ENCODE results near the gene MTM1. TPM values are rescaled to one million over a fixed set of nuclear protein-coding genes. Genes with fewer than 3 reads are reported as not detected.

The MTM1 gene
- total RNA-seq, 1 donor from 2014 or later = 28.4 TPM

GRCh38 chrX:150529587-150529986 is 38.8 kb upstream of the MTM1 start:
- H3K9me3 ChIP-seq = no peaks in the 10 kb centered on the region
- DNase-seq = no peak
- no peak for ATAC-seq

GRCh38 chrX:150530821-150531220 is 37.6 kb upstream of the MTM1 start:
- ATAC-seq = no peak
- H3K27me3 ChIP-seq = no peaks in the 10 kb centered on the region
- no peak for TF ChIP-seq CTCF (IDR thresholded peaks at IDR 0.05)

More at GRCh38 chrX:150529587-150529986, 38.8 kb upstream of the MTM1 start:
- Histone ChIP-seq H3K4me1 (no peaks in the 10 kb centered on the region), H3K27ac (no peak overlapping the region), H3K4me3 (no peak overlapping the region), H3K36me3 (no peaks in the 10 kb centered on the region), H3K27me3 (no peaks in the 10 kb centered on the region)
- no peak for TF ChIP-seq CTCF (IDR thresholded peaks at IDR 0.05)
- intact Hi-C loops (cut with DNase I) = no loop called here

GRCh38 chrX:150531467-150531866 is 37.0 kb upstream of the MTM1 start:
- H3K4me3 ChIP-seq = no peak overlapping the region
- no peak for DNase-seq
- no peak overlapping the region for H3K27ac ChIP-seq
- no peaks in the 10 kb centered on the region for H3K9me3 ChIP-seq
- H3K27me3 ChIP-seq = no peaks in the 10 kb centered on the region
- H3K4me1 ChIP-seq = no peaks in the 10 kb centered on the region
- no peak for TF ChIP-seq CTCF (IDR thresholded peaks at IDR 0.05)
- intact Hi-C loops (cut with DNase I) = no loop called here
- ATAC-seq = no peak
- no peaks in the 10 kb centered on the region for H3K36me3 ChIP-seq

More at GRCh38 chrX:150530821-150531220, 37.6 kb upstream of the MTM1 start:
- H3K9me3 ChIP-seq = no peaks in the 10 kb centered on the region
- no peaks in the 10 kb centered on the region for H3K4me1 ChIP-seq
- intact Hi-C loops (cut with DNase I) = no loop called here
- no peak overlapping the region for H3K27ac ChIP-seq
- no peaks in the 10 kb centered on the region for H3K36me3 ChIP-seq
- H3K4me3 ChIP-seq = no peak overlapping the region
- DNase-seq = no peak

GRCh38 chrX:150533863-150534262 is 34.6 kb upstream of the MTM1 start:
- intact Hi-C loops (cut with DNase I) = no loop called here
- H3K4me3 ChIP-seq = no peak overlapping the region
- H3K9me3 ChIP-seq = no peaks in the 10 kb centered on the region
- DNase-seq = no peak
- H3K27me3 ChIP-seq = no peaks in the 10 kb centered on the region
- no peaks in the 10 kb centered on the region for H3K4me1 ChIP-seq
- H3K36me3 ChIP-seq = no peaks in the 10 kb centered on the region
- H3K27ac ChIP-seq = no peak overlapping the region
- ATAC-seq = no peak
- no peak for TF ChIP-seq CTCF (IDR thresholded peaks at IDR 0.05)

GRCh38 chrX:150536455-150537116 is 31.8 kb upstream of the MTM1 start:
- H3K27me3 ChIP-seq = no peaks in the 10 kb centered on the region
- ATAC-seq (no peak), DNase-seq (no peak)
- H3K27ac ChIP-seq = no peak overlapping the region
- no peaks in the 10 kb centered on the region for H3K36me3 ChIP-seq
- TF ChIP-seq CTCF (IDR thresholded peaks at IDR 0.05) = peak; percentile 20
- H3K9me3 ChIP-seq = no peaks in the 10 kb centered on the region
- no peak overlapping the region for H3K4me3 ChIP-seq
- H3K4me1 ChIP-seq = no peaks in the 10 kb centered on the region
- intact Hi-C loops (cut with DNase I) = no loop called here

GRCh38 chrX:150537851-150538250 is 30.6 kb upstream of the MTM1 start:
- H3K36me3 ChIP-seq = no peaks in the 10 kb centered on the region
- no peak for DNase-seq
- H3K27ac ChIP-seq = no peak overlapping the region
- H3K4me1 ChIP-seq = no peaks in the 10 kb centered on the region
- no peak for ATAC-seq
- intact Hi-C loops (cut with DNase I) = no loop called here
- TF ChIP-seq CTCF (IDR thresholded peaks at IDR 0.05) = no peak
- H3K4me3 ChIP-seq = no peak overlapping the region
- H3K27me3 ChIP-seq = no peaks in the 10 kb centered on the region
- no peaks in the 10 kb centered on the region for H3K9me3 ChIP-seq

Measured in upper lobe of right lung (tissue), 1 donor.